Peyer's patch (tissue), 4 donors: ENCODE data around the gene ANO9. TPM values are rescaled to one million over a fixed set of nuclear protein-coding genes. Genes with fewer than 3 reads are reported as not detected.

Source experiments
- DNase-seq, 3 donors: peaks; one replicate each; pipeline ENCODE4 v3.0.0-alpha.2; 2017 to 2019
- H3K27ac ChIP-seq, 4 donors: fragments of 200-600 bp; sonication (generic); one replicate each; pipeline ENCODE4 v1.5.1; 2016 to 2019
- H3K27me3 ChIP-seq, 2 donors: fragments of 200-600 bp; sonication (generic); one replicate each; pipeline ENCODE4 v1.5.1; 2019
- H3K36me3 ChIP-seq, 3 donors: fragments of 200-600 bp; sonication (generic); one replicate each; pipeline ENCODE4 v1.5.1; 2016 to 2019
- H3K4me1 ChIP-seq, 4 donors: fragments of 200-600 bp; sonication (generic); one replicate each; pipeline ENCODE4 v1.5.1; 2016 to 2019
- H3K4me3 ChIP-seq, 4 donors: fragments of 200-600 bp; sonication (generic); 1 replicate in 3 of 4; 2 replicates in 1 of 4; pipeline ENCODE4 v1.5.1; 2016 to 2019; ENCODE audit warnings: mild to moderate bottlenecking in 1 of 4
- H3K9me3 ChIP-seq, 4 donors: fragments of 200-600 bp; sonication (generic); one replicate each; pipeline ENCODE4 v1.5.1; 2016 to 2019; ENCODE audit warnings: mild to moderate bottlenecking in 1 of 4
- POLR2A ChIP-seq, 2 donors: fragments of 450-650 bp; IDR thresholded peaks; one replicate each; pipeline ENCODE4 v1.5.1; 2017; ENCODE audit warnings: antibody characterized with exemption in 2 of 2, mild to moderate bottlenecking in 2 of 2, moderate library complexity in 2 of 2
- total RNA-seq, 4 donors: library from RNA; depleted of rRNA; stranded (reverse); fragments of >200 nt; gene quantifications; one replicate each; pipeline ENCODE4 v1.1.0, GENCODE V29; 2016
- TF ChIP-seq, protein P1 (sequence below), 6 experiments: fragments of 450-650 bp in 4 of 6; fragments of 200-600 bp in 2 of 6; sonication (generic) in 1 of 6; IDR thresholded peaks; one replicate each; pipeline ENCODE4 v1.5.1; 2017 to 2019; ENCODE audit warnings: antibody characterized with exemption in 6 of 6, mild to moderate bottlenecking in 3 of 6, moderate library complexity in 1 of 6

Gene ANO9
- total RNA-seq, 4 donors from 2014 or later = 161 to 474 (median 254) TPM

DNA sequence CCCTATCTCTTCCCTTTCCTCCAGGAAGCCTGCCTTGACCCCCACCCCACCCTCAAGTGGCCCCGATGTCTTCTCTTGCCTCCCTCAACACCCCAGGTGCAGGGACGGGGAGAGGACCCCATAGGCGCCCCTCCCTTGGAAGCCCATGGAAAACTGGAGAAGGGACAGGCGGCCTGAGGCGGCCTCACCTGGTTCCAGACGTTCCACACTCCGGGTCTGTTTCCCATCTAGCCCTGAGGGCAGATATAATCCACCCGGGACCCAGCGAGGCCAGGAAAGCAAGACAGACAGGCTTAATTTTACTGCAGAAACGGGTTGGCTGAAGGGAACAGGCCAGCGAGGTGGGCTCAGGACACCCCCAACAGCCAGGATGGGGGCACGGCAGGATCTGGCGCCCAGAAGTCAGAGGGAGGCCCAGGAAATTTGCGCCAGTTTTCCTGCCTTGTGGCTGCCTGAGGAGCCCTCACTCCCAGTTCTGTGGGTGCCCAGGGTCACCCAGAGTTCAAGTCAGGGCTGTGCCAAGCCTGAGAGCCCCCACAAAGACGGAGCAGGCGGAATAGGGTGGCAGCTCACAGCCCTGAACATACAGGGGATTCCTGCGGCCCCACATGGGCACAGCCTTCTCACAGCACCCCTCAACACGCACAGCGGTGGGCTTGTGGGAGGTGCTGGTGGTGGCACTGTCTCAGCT, 24.0 kb downstream of the ANO9 start:
- peak in 1 of 3 donors; percentile 44 for DNase-seq
- peaks cover 3 to 37% (median 18%) of the 10 kb centered on the region in 4 donors for H3K4me1 ChIP-seq
- TF ChIP-seq, protein P1, sequence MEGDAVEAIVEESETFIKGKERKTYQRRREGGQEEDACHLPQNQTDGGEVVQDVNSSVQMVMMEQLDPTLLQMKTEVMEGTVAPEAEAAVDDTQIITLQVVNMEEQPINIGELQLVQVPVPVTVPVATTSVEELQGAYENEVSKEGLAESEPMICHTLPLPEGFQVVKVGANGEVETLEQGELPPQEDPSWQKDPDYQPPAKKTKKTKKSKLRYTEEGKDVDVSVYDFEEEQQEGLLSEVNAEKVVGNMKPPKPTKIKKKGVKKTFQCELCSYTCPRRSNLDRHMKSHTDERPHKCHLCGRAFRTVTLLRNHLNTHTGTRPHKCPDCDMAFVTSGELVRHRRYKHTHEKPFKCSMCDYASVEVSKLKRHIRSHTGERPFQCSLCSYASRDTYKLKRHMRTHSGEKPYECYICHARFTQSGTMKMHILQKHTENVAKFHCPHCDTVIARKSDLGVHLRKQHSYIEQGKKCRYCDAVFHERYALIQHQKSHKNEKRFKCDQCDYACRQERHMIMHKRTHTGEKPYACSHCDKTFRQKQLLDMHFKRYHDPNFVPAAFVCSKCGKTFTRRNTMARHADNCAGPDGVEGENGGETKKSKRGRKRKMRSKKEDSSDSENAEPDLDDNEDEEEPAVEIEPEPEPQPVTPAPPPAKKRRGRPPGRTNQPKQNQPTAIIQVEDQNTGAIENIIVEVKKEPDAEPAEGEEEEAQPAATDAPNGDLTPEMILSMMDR (IDR thresholded peaks at IDR 0.05) = no peak
- no peak for TF ChIP-seq POLR2A (IDR thresholded peaks at IDR 0.05)
- no peaks in the 10 kb centered on the region for H3K9me3 ChIP-seq
- peaks cover 0 to 5% (median 0%) of the 10 kb centered on the region in 3 donors for H3K36me3 ChIP-seq
- peak overlapping the region; percentile 68 to 86 (median 78) for H3K4me3 ChIP-seq
- peak overlapping the region; percentile 81 to 97 (median 90) for H3K27ac ChIP-seq
- no peaks in the 10 kb centered on the region for H3K27me3 ChIP-seq

DNA sequence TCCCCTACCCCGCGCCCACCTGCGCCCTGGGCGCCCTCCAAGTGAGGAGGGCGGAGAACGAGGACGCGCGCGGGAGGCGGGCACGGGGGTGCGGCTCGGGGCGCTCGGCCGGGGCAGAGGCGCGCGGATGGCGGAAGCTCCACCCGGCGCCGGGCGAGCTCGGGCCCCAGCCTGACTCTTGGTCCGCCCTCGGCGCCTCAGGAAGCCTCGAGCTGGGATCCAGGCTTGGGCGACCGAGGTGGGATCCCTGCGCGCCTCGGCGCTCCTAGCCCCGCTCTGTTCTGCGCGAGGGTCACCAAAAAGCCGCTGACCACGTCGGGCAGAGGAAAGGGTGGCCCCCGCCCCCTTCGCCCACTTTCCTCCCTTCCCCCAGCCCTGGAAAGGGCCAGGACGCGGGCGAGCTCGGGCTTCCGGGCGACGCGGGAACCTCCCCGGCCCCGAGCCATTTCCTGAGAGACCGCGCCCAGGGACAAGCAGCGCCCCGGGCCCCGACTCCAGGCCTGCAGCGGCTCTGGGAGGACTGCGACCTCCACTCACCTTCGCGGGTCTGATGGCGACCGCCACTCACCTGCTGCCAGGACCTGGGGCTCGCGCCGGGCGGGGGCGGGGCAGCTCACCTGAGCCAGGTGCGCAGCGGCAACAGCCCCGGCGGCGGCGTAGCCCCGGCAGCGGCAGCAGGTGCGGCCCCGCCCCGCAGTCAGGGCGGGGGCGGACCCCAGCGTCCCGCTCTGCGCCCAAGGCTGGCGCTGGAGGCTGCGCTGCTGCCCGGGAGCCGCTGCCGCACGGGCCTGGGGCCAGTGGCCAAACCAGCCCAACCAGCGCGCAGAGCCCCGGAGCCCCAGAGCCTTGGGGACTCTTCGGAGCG, 24.8 kb downstream of the ANO9 start:
- TF ChIP-seq, protein P1 (IDR thresholded peaks at IDR 0.05) = peak in 3 of 6 experiments; percentile 5 to 17 (median 8)
- peak in 1 of 2 donors; percentile 38 for TF ChIP-seq POLR2A (IDR thresholded peaks at IDR 0.05)
- no peaks in the 10 kb centered on the region for H3K27me3 ChIP-seq
- H3K4me1 ChIP-seq = peaks cover 3 to 39% (median 18%) of the 10 kb centered on the region in 4 donors
- peaks cover 0 to 5% (median 0%) of the 10 kb centered on the region in 3 donors for H3K36me3 ChIP-seq
- peak overlapping the region; percentile 81 to 97 (median 90) for H3K27ac ChIP-seq
- DNase-seq = peak; percentile 42 to 87 (median 81)
- H3K9me3 ChIP-seq = no peaks in the 10 kb centered on the region
- H3K4me3 ChIP-seq = peak overlapping the region; percentile 68 to 86 (median 78)

DNA sequence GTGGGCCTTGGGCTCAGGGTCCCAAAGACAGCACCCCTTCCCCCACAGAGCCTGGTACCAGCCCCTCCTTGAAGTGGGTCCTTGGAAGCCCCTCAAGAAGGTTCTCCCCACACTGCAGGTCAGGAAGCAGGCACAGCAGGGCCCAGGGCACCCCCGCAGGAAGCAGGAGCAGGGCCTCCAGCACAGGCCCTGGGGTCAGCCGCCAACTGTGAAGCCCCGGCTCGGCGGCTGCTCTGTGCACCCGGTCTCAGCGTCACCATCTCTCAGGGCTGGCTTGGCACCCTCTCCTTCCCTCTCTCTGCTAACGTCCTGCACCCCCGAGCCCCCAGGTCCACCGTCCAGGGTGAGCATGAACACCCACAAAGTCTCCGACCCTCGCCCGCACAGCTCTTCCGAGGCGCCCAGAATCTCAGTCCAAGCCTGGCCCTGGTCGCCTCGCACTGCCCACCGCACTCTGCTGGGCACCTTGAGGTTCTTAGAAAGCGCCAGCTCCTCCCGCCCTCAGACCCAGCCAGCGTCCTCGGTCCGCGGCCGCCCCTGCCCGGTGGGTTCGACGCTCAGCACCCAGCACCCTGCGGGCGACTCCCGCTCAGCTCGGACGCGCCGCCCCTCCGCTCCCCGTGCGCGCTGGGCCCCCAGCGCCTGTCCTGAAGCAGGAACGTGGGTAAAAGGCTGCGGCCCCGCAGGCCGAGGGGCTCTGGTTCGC, 25.6 kb downstream of the ANO9 start:
- TF ChIP-seq POLR2A (IDR thresholded peaks at IDR 0.05) = peak in 1 of 2 donors; percentile 14
- TF ChIP-seq, protein P1 (IDR thresholded peaks at IDR 0.05) = no peak
- H3K9me3 ChIP-seq = no peaks in the 10 kb centered on the region
- peak overlapping the region; percentile 81 to 97 (median 90) for H3K27ac ChIP-seq
- peak in 1 of 3 donors; percentile 49 for DNase-seq
- peak overlapping the region; percentile 68 to 86 (median 78) for H3K4me3 ChIP-seq
- H3K27me3 ChIP-seq = no peaks in the 10 kb centered on the region
- peaks cover 3 to 39% (median 18%) of the 10 kb centered on the region in 4 donors for H3K4me1 ChIP-seq
- peaks cover 0 to 5% (median 0%) of the 10 kb centered on the region in 3 donors for H3K36me3 ChIP-seq

DNA sequence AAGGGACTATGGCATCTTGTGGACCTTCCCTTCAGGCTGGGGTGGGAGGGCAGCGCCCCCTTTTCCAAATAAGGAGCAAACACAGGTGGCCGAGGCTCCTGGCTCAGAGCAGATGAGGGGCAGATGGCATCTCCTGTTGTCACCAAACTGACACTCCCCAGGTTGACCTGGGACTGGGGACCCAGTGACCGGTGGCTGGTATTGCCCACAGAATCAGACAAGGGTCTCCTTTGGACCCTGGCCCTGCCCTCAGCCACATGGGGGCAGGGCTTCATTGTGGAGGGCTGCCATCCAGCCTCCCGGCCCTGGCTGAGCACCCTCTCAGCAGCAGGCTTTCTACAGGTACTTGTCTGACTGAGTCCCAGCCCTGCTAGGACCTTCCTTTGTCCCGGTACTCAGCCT, 26.2 kb downstream of the ANO9 start:
- Histone ChIP-seq H3K4me1 (peaks cover 3 to 39% (median 18%) of the 10 kb centered on the region in 4 donors), H3K27me3 (no peaks in the 10 kb centered on the region), H3K27ac (peak overlapping the region; percentile 81 to 97 (median 90)), H3K9me3 (no peaks in the 10 kb centered on the region), H3K4me3 (peak overlapping the region; percentile 68 to 86 (median 78)), H3K36me3 (peaks cover 0 to 5% (median 0%) of the 10 kb centered on the region in 3 donors)
- no peak for DNase-seq
- TF ChIP-seq, protein P1 (IDR thresholded peaks at IDR 0.05) = no peak
- TF ChIP-seq POLR2A (IDR thresholded peaks at IDR 0.05) = no peak

DNA sequence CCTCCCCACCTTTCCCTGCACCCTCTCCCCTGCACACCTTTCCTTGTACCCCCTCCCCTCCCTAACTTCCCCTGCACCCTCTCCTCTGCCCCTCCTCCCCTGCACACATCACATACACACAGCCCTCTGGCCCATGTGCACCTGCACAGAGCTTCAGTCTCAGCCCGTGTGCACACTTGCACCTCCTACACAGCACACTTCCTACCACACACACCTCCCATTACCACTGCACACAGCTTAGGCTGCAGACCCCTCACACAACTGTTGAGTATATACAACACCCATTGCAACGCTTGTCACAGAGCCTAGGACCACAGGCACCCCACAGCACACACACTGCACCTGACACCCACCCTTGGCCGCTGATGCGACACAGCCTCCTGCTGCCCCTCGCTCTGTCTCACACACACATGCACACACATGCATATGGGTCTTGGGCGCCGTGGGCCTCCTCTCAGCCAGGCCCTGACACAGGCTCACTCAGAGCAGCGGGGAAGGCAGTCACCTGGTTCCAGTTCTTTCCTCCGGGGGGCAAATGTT, 27.4 kb downstream of the ANO9 start:
- Histone ChIP-seq H3K27me3 (no peaks in the 10 kb centered on the region), H3K9me3 (no peaks in the 10 kb centered on the region), H3K36me3 (no peaks in the 10 kb centered on the region), H3K4me3 (peak overlapping the region; percentile 30 to 86 (median 78)), H3K27ac (peak overlapping the region; percentile 20 to 97 (median 87)), H3K4me1 (peaks cover 3 to 39% (median 18%) of the 10 kb centered on the region in 4 donors)
- TF ChIP-seq, protein P1 (IDR thresholded peaks at IDR 0.05) = no peak
- TF ChIP-seq POLR2A (IDR thresholded peaks at IDR 0.05) = no peak
- DNase-seq = peak in 1 of 3 donors; percentile 45
